GM06990 (cell line): ENCODE measurements around the gene EMILIN3.

ENCODE experiments used
- DNase-seq: peaks from one replicate; pipeline ENCODE4 v3.0.0-alpha.2; 2011; ENCODE audit not compliant: insufficient read length; ENCODE audit errors: extremely low read depth
- H3K27me3 ChIP-seq: replicated peaks from 2 replicates; pipeline ENCODE4 v1.6.0; 2011; ENCODE audit warnings: low read length; ENCODE audit not compliant: control insufficient read depth, insufficient read depth
- H3K36me3 ChIP-seq: 2 replicates; pipeline ENCODE4 v1.5.1; 2011; ENCODE audit warnings: low read length; ENCODE audit not compliant: control insufficient read depth, insufficient read depth
- H3K4me3 ChIP-seq: replicated peaks from 2 replicates; pipeline ENCODE4 v1.5.1; 2011; ENCODE audit warnings: low read depth, mild to moderate bottlenecking, control low read depth, low read length
- CTCF ChIP-seq: IDR thresholded peaks from 2 replicates; pipeline ENCODE4 v1.5.1; 2011; ENCODE audit warnings: low read length, control low read depth, mild to moderate bottlenecking, inconsistent platforms; ENCODE audit not compliant: insufficient read depth, poor library complexity, severe bottlenecking

EMILIN3 gene

GRCh38 chr20:41365777-41366545 is 657 bp downstream of the EMILIN3 start:
- Histone ChIP-seq H3K27me3 (no peaks in the 10 kb centered on the region; the same call in none of the 2 replicates), H3K36me3 (no peaks in the 10 kb centered on the region), H3K4me3 (no peak overlapping the region)
- no peak for DNase-seq
- TF ChIP-seq CTCF = no peak

GRCh38 chr20:41364967-41365765 is 1.5 kb downstream of the EMILIN3 start:
- Histone ChIP-seq H3K36me3 (no peaks in the 10 kb centered on the region), H3K27me3 (no peaks in the 10 kb centered on the region; the same call in none of the 2 replicates), H3K4me3 (no peak overlapping the region)
- DNase-seq = no peak
- no peak for TF ChIP-seq CTCF

GRCh38 chr20:41364236-41364855 is 2.3 kb downstream of the EMILIN3 start:
- TF ChIP-seq CTCF = no peak
- no peak overlapping the region for H3K4me3 ChIP-seq
- H3K27me3 ChIP-seq = no peaks in the 10 kb centered on the region; the same call in none of the 2 replicates
- no peak for DNase-seq
- H3K36me3 ChIP-seq = no peaks in the 10 kb centered on the region

GRCh38 chr20:41363601-41364000 is 3.0 kb downstream of the EMILIN3 start:
- TF ChIP-seq CTCF = no peak
- H3K27me3 ChIP-seq = no peaks in the 10 kb centered on the region; the same call in none of the 2 replicates
- no peak overlapping the region for H3K4me3 ChIP-seq
- DNase-seq = no peak
- H3K36me3 ChIP-seq = no peaks in the 10 kb centered on the region

- Histone ChIP-seq H3K4me3 (no peak overlapping the region), H3K36me3 (no peaks in the 10 kb centered on the region), H3K27me3 (no peaks in the 10 kb centered on the region; the same call in 1 of the 2 replicates)
- no peak for TF ChIP-seq CTCF
- no peak for DNase-seq
Measured at GRCh38 chr20:41362748-41363140, 3.9 kb downstream of the EMILIN3 start.
